GM20431 (cell line): Measurements from ENCODE around the gene SYT4.

Experiments used
- in situ Hi-C: fragments of 300-500 bp; cut with MseI, MboI; formaldehyde crosslinking; loops from one replicate; pipeline ENCODE4 v1.15.0; 2020; ENCODE audit warnings: low sequenced_read_pairs; ENCODE audit not compliant: unreplicated experiment

SYT4 gene

GRCh38 chr18:43234889-43235288 lies 42.4 kb downstream of the SYT4 start:
- in situ Hi-C loops = no loop called here

GRCh38 chr18:43222501-43222900 lies 54.8 kb downstream of the SYT4 start:
- in situ Hi-C loops = no loop called here

DNA sequence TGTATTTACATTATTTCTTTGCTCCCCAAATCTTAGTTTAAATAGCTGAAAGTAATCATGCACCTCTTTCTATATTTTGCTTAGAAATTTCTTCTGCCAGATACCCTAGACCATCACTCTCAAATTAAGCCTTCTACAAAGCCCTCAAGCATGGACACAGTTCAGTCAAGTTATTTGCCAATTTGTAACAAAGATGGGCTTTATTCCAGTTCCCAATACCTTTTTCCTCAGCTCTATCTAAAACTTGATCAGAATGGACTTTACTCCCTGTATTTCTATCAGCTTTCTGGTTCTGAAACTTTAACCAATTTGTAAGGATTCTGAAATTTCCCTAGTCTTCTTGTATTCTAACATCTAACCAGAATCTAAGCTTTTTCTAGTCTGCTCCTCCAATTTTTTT lies 56.6 kb downstream of the SYT4 start:
- in situ Hi-C loops = no loop called here
